Endothelial cell of umbilical vein (primary cell): ENCODE measurements around the gene GARIN1A. TPM values are rescaled to one million over a fixed set of nuclear protein-coding genes. Genes with fewer than 3 reads are reported as not detected.

ENCODE experiments used
- BruUV-seq: library from RNA; stranded (reverse); fragments of 400-500 nt; replicated peaks from 2 replicates; lab custom pipeline; 2021; lab: Mats Ljungman, UMichigan
- CTCF ChIA-PET: fragments of 300-600, 350-600 bp; sonication (Branson Sonifier 250); formaldehyde crosslinking; loops from one replicate; lab custom pipeline; 2021; ENCODE audit warnings: antibody characterized with exemption, inconsistent platforms; lab: Charles Lee
- POLR2A ChIA-PET: fragments of 300-600, 350-600 bp; sonication (Branson Sonifier 250); formaldehyde crosslinking; loops from one replicate; lab custom pipeline; 2021; ENCODE audit warnings: antibody characterized with exemption, inconsistent platforms; lab: Charles Lee
- DNase-seq: peaks from one replicate; pipeline ENCODE4 v3.0.0-alpha.2; 2011; ENCODE audit warnings: low read depth, low spot score
- FAIRE-seq: peaks from 2 replicates; lab custom pipeline; 2011; peaks lifted over from hg19 to GRCh38; lab: Jason Lieb, UNC
- H2AFZ ChIP-seq: 2 replicates; pipeline ENCODE4 v1.6.0; 2012; ENCODE audit warnings: low read depth, low read length, control low read depth, inconsistent platforms
- H3K27ac ChIP-seq: 2 replicates; pipeline ENCODE4 v1.5.1; 2011; ENCODE audit warnings: low read depth, mild to moderate bottlenecking, control low read depth, low read length, moderate library complexity; ENCODE audit not compliant: insufficient read depth
- H3K27me3 ChIP-seq, 2 experiments: 2 replicates each; pipeline versions ENCODE4 v1.6.0 to v1.6.1; 2011; ENCODE audit warnings: low read length in 2 of 2, mixed read lengths in 1 of 2; ENCODE audit not compliant: control insufficient read depth in 2 of 2, insufficient read depth in 2 of 2
- H3K36me3 ChIP-seq, 2 experiments: 2 replicates in 1 of 2; 3 replicates in 1 of 2; pipeline ENCODE4 v1.5.1; 2011; ENCODE audit warnings: low read length in 2 of 2, mild to moderate bottlenecking in 1 of 2, moderate library complexity in 1 of 2; ENCODE audit not compliant: control insufficient read depth in 2 of 2, insufficient read depth in 2 of 2; ENCODE audit errors: extremely low read depth in 1 of 2
- H3K4me1 ChIP-seq: 3 replicates; pipeline ENCODE4 v1.5.1; 2011; ENCODE audit warnings: mild to moderate bottlenecking, low read length; ENCODE audit not compliant: control insufficient read depth, insufficient read depth; ENCODE audit errors: extremely low read depth
- H3K4me2 ChIP-seq: 2 replicates; pipeline ENCODE4 v1.6.1; 2011; ENCODE audit warnings: low read length, control low read depth, mixed read lengths; ENCODE audit not compliant: insufficient read depth
- H3K4me3 ChIP-seq, 3 experiments: fragments of 200-600 bp in 1 of 3; sonication (generic), shearing (Covaris generic) in 1 of 3; replicated peaks in 1 of 3; 2 replicates each; pipeline ENCODE4 v1.5.1; 2011 to 2016; ENCODE audit warnings: control low read depth in 3 of 3, low read length in 3 of 3, mild to moderate bottlenecking in 2 of 3, inconsistent platforms in 1 of 3, low read depth in 1 of 3, moderate library complexity in 1 of 3; ENCODE audit not compliant: insufficient read depth in 1 of 3
- H3K79me2 ChIP-seq: 2 replicates; pipeline ENCODE4 v1.6.0; 2012; ENCODE audit warnings: low read length, inconsistent platforms; ENCODE audit not compliant: control insufficient read depth, insufficient read depth
- H3K9ac ChIP-seq: replicated peaks from 2 replicates; pipeline ENCODE3; 2011; ENCODE audit warnings: low read length, control low read depth; ENCODE audit not compliant: insufficient read depth; ENCODE audit errors: extremely low read depth
- H3K9me1 ChIP-seq: replicated peaks from 3 replicates; pipeline ENCODE4 v1.6.0; 2011; ENCODE audit warnings: mild to moderate bottlenecking, low read length; ENCODE audit not compliant: control insufficient read depth, insufficient read depth; ENCODE audit errors: extremely low read depth
- H3K9me3 ChIP-seq: replicated peaks from 2 replicates; pipeline ENCODE4 v1.5.1; 2012; ENCODE audit warnings: low read length, inconsistent platforms; ENCODE audit not compliant: control insufficient read depth, insufficient read depth
- H4K20me1 ChIP-seq: replicated peaks from 2 replicates; pipeline ENCODE3; 2011; ENCODE audit warnings: mild to moderate bottlenecking, low read length; ENCODE audit not compliant: control insufficient read depth, insufficient read depth; ENCODE audit errors: extremely low read depth
- CTCF ChIP-seq, 2 donors: IDR thresholded peaks; 1 replicate in 1 of 2; 2 replicates in 1 of 2; pipeline ENCODE4 v1.5.1; 2011; ENCODE audit warnings: low read length in 2 of 2, mild to moderate bottlenecking in 2 of 2, moderate library complexity in 2 of 2, control low read depth in 1 of 2, inconsistent platforms in 1 of 2, low read depth in 1 of 2; ENCODE audit not compliant: insufficient read depth in 1 of 2; ENCODE audit errors: extremely low read depth in 1 of 2
- EZH2 ChIP-seq: IDR thresholded peaks from 2 replicates; pipeline ENCODE4 v1.6.1; 2012; ENCODE audit warnings: borderline replicate concordance, low read depth, mild to moderate bottlenecking, moderate library complexity, low read length, inconsistent platforms; ENCODE audit not compliant: severe bottlenecking
- FOS ChIP-seq: IDR thresholded peaks from 2 replicates; pipeline ENCODE4 v1.6.1; 2011; ENCODE audit warnings: mild to moderate bottlenecking, low read length, moderate library complexity, borderline replicate concordance; ENCODE audit not compliant: insufficient read depth
- GATA2 ChIP-seq: IDR thresholded peaks from 2 replicates; pipeline ENCODE4 v1.7.0; 2011; ENCODE audit warnings: low read depth, mild to moderate bottlenecking, moderate library complexity, mixed read lengths, low read length; ENCODE audit not compliant: insufficient read length, insufficient read depth
- JUN ChIP-seq: IDR thresholded peaks from 2 replicates; pipeline ENCODE4 v1.6.1; 2011; ENCODE audit warnings: borderline replicate concordance, low read depth; ENCODE audit not compliant: insufficient read length, insufficient read depth
- MAX ChIP-seq: IDR thresholded peaks from 2 replicates; pipeline ENCODE4 v1.6.1; 2011; ENCODE audit not compliant: insufficient read depth, insufficient read length
- MYC ChIP-seq: IDR thresholded peaks from one replicate; pipeline ENCODE4 v1.6.1; 2011; ENCODE audit warnings: mild to moderate bottlenecking, low read depth, low read length
- POLR2A ChIP-seq: IDR thresholded peaks from 2 replicates; pipeline ENCODE4 v1.6.1; 2012; ENCODE audit warnings: low read depth, mild to moderate bottlenecking, control low read depth, low read length
- POLR2AphosphoS5 ChIP-seq: IDR thresholded peaks from 2 replicates; pipeline ENCODE4 v1.6.1; 2012; ENCODE audit warnings: low read depth, mild to moderate bottlenecking, control low read depth, low read length, moderate library complexity; ENCODE audit not compliant: insufficient read depth
- dilution Hi-C: fragments of 300-500 bp; cut with MboI; formaldehyde crosslinking; loops from one replicate; pipeline ENCODE4 v1.15.0; 2019; ENCODE audit warnings: low sequenced_read_pairs; ENCODE audit not compliant: extremely low pct_ligation_motif_present
- intact Hi-C: fragments of 100-400 bp; cut with micrococcal nuclease; formaldehyde crosslinking; loops from one replicate; pipeline ENCODE4 v1.10.0; 2022
- polyA plus RNA-seq, 4 experiments: library from polyadenylated mRNA; depleted of rRNA in 3 of 4; stranded (reverse) in 3 of 4; unstranded in 1 of 4; fragments of >200 nt; gene quantifications; 2 replicates each; pipeline versions ENCODE4 v1.2.1 to v1.2.3, GENCODE V29; 2011 to 2012; ENCODE audit warnings: missing spikeins in 1 of 4
- total RNA-seq: library from RNA; stranded (reverse); gene quantifications from 2 replicates; pipeline ENCODE4 v1.2.3, GENCODE V29; 2021

GARIN1A gene
- total and polyA plus RNA-seq, 2 donors (not counting 3 experiments of a cell fraction or from before 2014, with no cell fraction given): 0.65 to 3.6 TPM

- DNase-seq (no peak), FAIRE-seq (no peak)
- peaks cover 27 to 28% of the 10 kb centered on the region in 2 experiments for H3K27me3 ChIP-seq
- TF ChIP-seq EZH2 (no peak), POLR2A (no peak), GATA2 (no peak), POLR2AphosphoS5 (no peak), MAX (no peak), JUN (no peak), CTCF (IDR thresholded peaks at IDR 0.05; ENCODE audit: extremely low read depth in 1 of 2, insufficient read depth in 1 of 2, low read depth in 1 of 2, low read length in 2 of 2) (no peak), FOS (no peak), MYC (no peak)
- H3K9ac ChIP-seq: no peak overlapping the region
- H3K9me1 ChIP-seq: no peaks in the 10 kb centered on the region
- no peaks in the 10 kb centered on the region for H4K20me1 ChIP-seq
- intact Hi-C loops (no loop called here), dilution Hi-C loops (no loop called here)
- POLR2A ChIA-PET: interaction anchor here (0.6 kb wide), 1 partner anchor 9 kb away, joined by 5 read pairs; no protein-coding TSS in a partner anchor
- no peak overlapping the region for H3K4me3 ChIP-seq
- no peaks in the 10 kb centered on the region for H3K36me3 ChIP-seq
- H3K4me2 ChIP-seq: no peak overlapping the region
- CTCF ChIA-PET: interaction anchor here (1.2 kb wide), 1 partner anchor 28 kb away, joined by 3 read pairs; no protein-coding TSS in a partner anchor
- H3K27ac ChIP-seq: no peak overlapping the region
- no peaks in the 10 kb centered on the region for H3K79me2 ChIP-seq
- no peaks in the 10 kb centered on the region for H3K4me1 ChIP-seq
- no TSS peak for BruUV-seq
- H3K9me3 ChIP-seq: no peaks in the 10 kb centered on the region
- no peak overlapping the region for H2AFZ ChIP-seq
These were observed 22.6 kb downstream of the GARIN1A start for GRCh38 chr7:128694738-128695137.
